SK-N-SH (cell line): ENCODE measurements around the gene CFAP74. TPM values are rescaled to one million over a fixed set of nuclear protein-coding genes. Genes with fewer than 3 reads are reported as not detected.

Source experiments
- CTCF ChIA-PET: fragments of 300-600, 350-600 bp; formaldehyde crosslinking; extraction: SDS; loops from one replicate; lab custom pipeline; 2021; lab: Yijun Ruan, JAX
- POLR2A ChIA-PET: fragments of 350-600 bp; sonication (Branson Sonifier 250); formaldehyde crosslinking; extraction: SDS; loops from one replicate; lab custom pipeline; 2020; ENCODE audit warnings: antibody characterized with exemption, inconsistent platforms; lab: Yijun Ruan, JAX
- DNase-seq: peaks from one replicate; pipeline ENCODE4 v3.0.0; 2012
- H2AFZ ChIP-seq: fragments of 200-600 bp; sonication (generic); 2 replicates; pipeline ENCODE4 v1.8.1; 2016; ENCODE audit warnings: antibody characterized with exemption, mild to moderate bottlenecking, low read depth
- H3F3A ChIP-seq: fragments of 200-600 bp; sonication (generic); replicated peaks from 2 replicates; pipeline ENCODE3; 2016; ENCODE audit warnings: antibody characterized with exemption, mild to moderate bottlenecking; ENCODE audit not compliant: insufficient read depth
- H3K27ac ChIP-seq, 2 experiments: fragments of 200-500 bp in 1 of 2; fragments of 200-600 bp in 1 of 2; sonication (Bioruptor generic) in 1 of 2; sonication (generic), shearing (Covaris generic) in 1 of 2; 2 replicates each; pipeline versions ENCODE4 v1.5.1 to v1.6.1; 2014 to 2016; ENCODE audit warnings: low read depth in 2 of 2, inconsistent platforms in 1 of 2, low read length in 1 of 2, mild to moderate bottlenecking in 1 of 2, mixed read lengths in 1 of 2
- H3K27me3 ChIP-seq: fragments of 200-600 bp; sonication (generic), shearing (Covaris generic); 2 replicates; pipeline ENCODE4 v1.6.1; 2016; ENCODE audit warnings: mixed run types; ENCODE audit not compliant: insufficient read depth
- H3K36me3 ChIP-seq, 2 experiments: fragments of 200-500 bp in 1 of 2; fragments of 200-600 bp in 1 of 2; sonication (Bioruptor generic) in 1 of 2; sonication (generic) in 1 of 2; replicated peaks in 1 of 2; 2 replicates each; pipeline versions ENCODE3 to v1.5.1; 2014 to 2016; ENCODE audit warnings: low read length in 1 of 2, mild to moderate bottlenecking in 1 of 2; ENCODE audit not compliant: insufficient read depth in 2 of 2, control insufficient read depth in 1 of 2
- H3K4me1 ChIP-seq, 2 experiments: fragments of 200-500 bp in 1 of 2; fragments of 200-600 bp in 1 of 2; sonication (Bioruptor generic) in 1 of 2; sonication (generic), shearing (Covaris generic) in 1 of 2; 2 replicates each; pipeline versions ENCODE4 v1.5.1 to v1.6.1; 2014 to 2016; ENCODE audit warnings: low read depth in 1 of 2, low read length in 1 of 2, mixed run types in 1 of 2; ENCODE audit not compliant: insufficient read depth in 2 of 2, control insufficient read depth in 1 of 2
- H3K4me2 ChIP-seq: fragments of 200-600 bp; sonication (generic), shearing (Covaris generic); 2 replicates; pipeline ENCODE4 v1.6.1; 2017; ENCODE audit warnings: mixed run types
- H3K4me3 ChIP-seq, 2 experiments: fragments of 200-500 bp in 1 of 2; fragments of 200-600 bp in 1 of 2; sonication (Bioruptor generic) in 1 of 2; sonication (generic), shearing (Covaris generic) in 1 of 2; 2 replicates each; pipeline versions ENCODE4 v1.5.1 to v1.8.1; 2014 to 2016; ENCODE audit warnings: low read depth in 2 of 2, inconsistent platforms in 1 of 2, low read length in 1 of 2, mild to moderate bottlenecking in 1 of 2, mixed read lengths in 1 of 2, moderate library complexity in 1 of 2
- H3K79me2 ChIP-seq: fragments of 200-600 bp; sonication (generic); 2 replicates; pipeline ENCODE4 v1.8.1; 2017; ENCODE audit warnings: mild to moderate bottlenecking; ENCODE audit not compliant: insufficient read depth
- H3K9ac ChIP-seq: fragments of 200-600 bp; sonication (generic); 2 replicates; pipeline ENCODE4 v1.6.1; 2017; ENCODE audit warnings: mixed run types
- H3K9me2 ChIP-seq: fragments of 200-600 bp; sonication (generic); 2 replicates; pipeline ENCODE4 v1.6.1; 2017; ENCODE audit warnings: mixed run types
- H3K9me3 ChIP-seq: fragments of 200-600 bp; sonication (generic); 2 replicates; pipeline ENCODE4 v1.6.1; 2017; ENCODE audit warnings: mixed run types, mild to moderate bottlenecking, moderate library complexity
- H4K20me1 ChIP-seq: fragments of 200-600 bp; sonication (generic); 2 replicates; pipeline ENCODE4 v1.6.1; 2017; ENCODE audit warnings: mild to moderate bottlenecking, mixed run types; ENCODE audit not compliant: insufficient read depth
- EZH2phosphoT487 ChIP-seq: fragments of 200-600 bp; sonication (generic); IDR thresholded peaks from 2 replicates; pipeline ENCODE4 v1.6.1; 2017; ENCODE audit warnings: low read depth, mixed run types, mild to moderate bottlenecking, antibody characterized with exemption, moderate library complexity, borderline replicate concordance
- FOSL2 ChIP-seq: IDR thresholded peaks from 2 replicates; pipeline ENCODE4 v1.4.0; 2012; ENCODE audit warnings: low read depth, mild to moderate bottlenecking, moderate library complexity, borderline replicate concordance
- FOXM1 ChIP-seq: IDR thresholded peaks from 2 replicates; pipeline ENCODE4 v1.4.0; 2012; ENCODE audit warnings: low read depth, mild to moderate bottlenecking
- JUND ChIP-seq: IDR thresholded peaks from 2 replicates; pipeline ENCODE4 v1.4.0; 2012
- MAX ChIP-seq: IDR thresholded peaks from 2 replicates; pipeline ENCODE4 v1.4.0; 2012; ENCODE audit warnings: low read depth
- POLR2AphosphoS5 ChIP-seq: IDR thresholded peaks from 2 replicates; pipeline ENCODE4 v1.6.1; 2012; ENCODE audit warnings: low read depth, low read length
- RAD21 ChIP-seq: IDR thresholded peaks from 2 replicates; pipeline ENCODE4 v1.6.1; 2012; ENCODE audit warnings: mild to moderate bottlenecking, low read length
- REST ChIP-seq: IDR thresholded peaks from 2 replicates; pipeline ENCODE4 v1.6.1; 2012; ENCODE audit warnings: mild to moderate bottlenecking, low read depth, low read length, moderate library complexity
- RFX5 ChIP-seq: IDR thresholded peaks from 2 replicates; pipeline ENCODE4 v1.6.1; 2012; ENCODE audit warnings: mild to moderate bottlenecking, improper control_type of control experiment, low read length
- ZBTB33 ChIP-seq: IDR thresholded peaks from 2 replicates; pipeline ENCODE4 v1.4.0; 2012; ENCODE audit warnings: low read depth, borderline replicate concordance
- WGBS: methylation state at CpG from one replicate; pipeline ENCODE4 v1.1.6; 2017; ENCODE audit warnings: low lambda C conversion rate; 5-methylcytosine and 5-hydroxymethylcytosine counted together
- polyA plus RNA-seq, 3 experiments: library from polyadenylated mRNA; depleted of rRNA; stranded (reverse); fragments of >200 nt; gene quantifications; 2 replicates each; pipeline ENCODE4 v1.2.3, GENCODE V29; 2012

The CFAP74 gene
- polyA plus RNA-seq, 1 of the 3 experiments (the other 2 are of a cell fraction): not detected

GRCh38 chr1:1898246-1898933 lies 105.2 kb downstream of the CFAP74 start:
- no peaks in the 10 kb centered on the region for H4K20me1 ChIP-seq
- no peak overlapping the region for H3K9ac ChIP-seq
- peaks cover 0 to 24% of the 10 kb centered on the region in 2 experiments; a peak in 1 of 4 replicates for H3K4me1 ChIP-seq
- ChIA-PET CTCF (interaction anchor here (1.0 to 6.9 kb wide), 3 partner anchors 8 to 62 kb away, joined by 3 to 51 read pairs (median 4); no protein-coding TSS in a partner anchor), POLR2A (no interaction called here)
- no peak overlapping the region for H3K4me3 ChIP-seq
- TF ChIP-seq FOSL2 (no peak), RAD21 (no peak), POLR2AphosphoS5 (no peak), MAX (no peak), RFX5 (no peak), JUND (no peak), ZBTB33 (no peak), REST (no peak), EZH2phosphoT487 (no peak), FOXM1 (no peak)
- WGBS: 58% methylated on average over 5 of the region's 6 CpGs
- H2AFZ ChIP-seq: no peak overlapping the region
- no peaks in the 10 kb centered on the region; the same call in 1 of the 2 replicates for H3K79me2 ChIP-seq
- no peaks in the 10 kb centered on the region for H3K36me3 ChIP-seq
- H3K9me3 ChIP-seq: no peaks in the 10 kb centered on the region
- H3K9me2 ChIP-seq: no peaks in the 10 kb centered on the region
- DNase-seq: no peak
- no peak overlapping the region for H3K4me2 ChIP-seq
- no peaks in the 10 kb centered on the region for H3K27me3 ChIP-seq
- H3K27ac ChIP-seq: no peak overlapping the region
- H3F3A ChIP-seq: peaks cover 3% of the 10 kb centered on the region
